ENCODE data around the gene SYNJ2.

GRCh38 chr6:158026054-158026900 is 44.6 kb downstream of the SYNJ2 start:
- 0 out of 2 replicates have a peak, but pooled peaks have one; percentile 34 for TF ChIP-seq ZBTB7A (IDR thresholded peaks at IDR 0.05; ENCODE audit: low read depth)
- TF ChIP-seq RAD21 (IDR thresholded peaks at IDR 0.05; ENCODE audit: low read depth), result 0 out of 2 replicates have a peak, but pooled peaks have one; percentile 14
- peak; percentile 76 for TF ChIP-seq TCF12 (IDR thresholded peaks at IDR 0.05; ENCODE audit: low read depth)
- no peak for TF ChIP-seq TAF1 (IDR thresholded peaks at IDR 0.05; ENCODE audit: low read depth)
- 0 out of 2 replicates have a peak, but pooled peaks have one; percentile 52 for TF ChIP-seq FOXM1 (IDR thresholded peaks at IDR 0.05; ENCODE audit: borderline replicate concordance, low read depth)
- TF ChIP-seq YY1 (IDR thresholded peaks at IDR 0.05; ENCODE audit: low read depth), result no peak
- TF ChIP-seq, protein P1, sequence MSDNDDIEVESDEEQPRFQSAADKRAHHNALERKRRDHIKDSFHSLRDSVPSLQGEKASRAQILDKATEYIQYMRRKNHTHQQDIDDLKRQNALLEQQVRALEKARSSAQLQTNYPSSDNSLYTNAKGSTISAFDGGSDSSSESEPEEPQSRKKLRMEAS (IDR thresholded peaks at IDR 0.05), result peak; percentile 29
- TF ChIP-seq EP300 (IDR thresholded peaks at IDR 0.05; ENCODE audit: borderline replicate concordance), result peak; percentile 82

All from Ishikawa (cell line).